Osteocyte (in vitro differentiated cells): ENCODE data around the gene RFWD3. TPM values are rescaled to one million over a fixed set of nuclear protein-coding genes. Genes with fewer than 3 reads are reported as not detected.
A peak's percentile ranks its signal among the peaks of the same experiment; 100 is the strongest.

ENCODE experiments used
- DNase-seq: peaks from one replicate; pipeline ENCODE4 v3.0.0; 2021; ENCODE audit warnings: mixed read lengths; ENCODE audit not compliant: unreplicated experiment; ENCODE audit errors: extremely low spot score
- H3K27ac Mint-ChIP-seq: one replicate; pipeline ENCODE4 v1.8.0; 2021; ENCODE audit warnings: mild to moderate bottlenecking, mixed read lengths; ENCODE audit not compliant: unreplicated experiment
- H3K27me3 Mint-ChIP-seq: one replicate; pipeline ENCODE4 v1.8.0; 2021; ENCODE audit warnings: mixed read lengths; ENCODE audit not compliant: unreplicated experiment
- H3K36me3 Mint-ChIP-seq: one replicate; pipeline ENCODE4 v1.8.0; 2021; ENCODE audit warnings: mixed read lengths; ENCODE audit not compliant: unreplicated experiment
- H3K4me1 Mint-ChIP-seq: one replicate; pipeline ENCODE4 v1.8.0; 2021; ENCODE audit warnings: mixed read lengths; ENCODE audit not compliant: unreplicated experiment
- H3K4me3 Mint-ChIP-seq: one replicate; pipeline ENCODE4 v1.8.0; 2021; ENCODE audit warnings: mild to moderate bottlenecking, moderate library complexity, mixed read lengths; ENCODE audit not compliant: unreplicated experiment
- H3K9me3 Mint-ChIP-seq: one replicate; pipeline ENCODE4 v1.8.0; 2021; ENCODE audit warnings: mixed read lengths; ENCODE audit not compliant: unreplicated experiment
- CTCF ChIP-seq: fragments of 200-600 bp; sonication (generic); IDR thresholded peaks from 2 replicates; pipeline ENCODE4 v1.5.0; 2021; ENCODE audit warnings: antibody characterized with exemption, mild to moderate bottlenecking, moderate library complexity
- total RNA-seq: library from RNA; stranded (reverse); gene quantifications from 2 replicates; pipeline ENCODE4 v1.2.1, GENCODE V29; 2021

The RFWD3 gene
- total RNA-seq, 1 donor from 2014 or later: 30.7 TPM

- no peak for TF ChIP-seq CTCF
- Mint-ChIP-seq H3K4me1 (peaks cover 45% of the 10 kb centered on the region), H3K4me3 (no peak overlapping the region), H3K36me3 (peaks cover 2% of the 10 kb centered on the region), H3K27me3 (no peaks in the 10 kb centered on the region), H3K9me3 (no peaks in the 10 kb centered on the region), H3K27ac (peak overlapping the region; percentile 89)
- no peak for DNase-seq
These were observed 83.7 kb downstream of the RFWD3 start for GRCh38 chr16:74582970-74583369.

GRCh38 chr16:74580833-74581232 is 85.8 kb downstream of the RFWD3 start:
- H3K9me3 Mint-ChIP-seq: no peaks in the 10 kb centered on the region
- H3K27ac Mint-ChIP-seq: peak overlapping the region; percentile 16
- peaks cover 54% of the 10 kb centered on the region for H3K4me1 Mint-ChIP-seq
- H3K36me3 Mint-ChIP-seq: no peaks in the 10 kb centered on the region
- no peak for TF ChIP-seq CTCF
- H3K27me3 Mint-ChIP-seq: no peaks in the 10 kb centered on the region
- DNase-seq: no peak
- no peak overlapping the region for H3K4me3 Mint-ChIP-seq

GRCh38 chr16:74578838-74579237 is 87.8 kb downstream of the RFWD3 start:
- H3K36me3 Mint-ChIP-seq: no peaks in the 10 kb centered on the region
- no peak overlapping the region for H3K4me3 Mint-ChIP-seq
- no peaks in the 10 kb centered on the region for H3K27me3 Mint-ChIP-seq
- H3K9me3 Mint-ChIP-seq: no peaks in the 10 kb centered on the region
- peaks cover 57% of the 10 kb centered on the region for H3K4me1 Mint-ChIP-seq
- DNase-seq: no peak
- H3K27ac Mint-ChIP-seq: no peak overlapping the region
- no peak for TF ChIP-seq CTCF

- Mint-ChIP-seq H3K4me3 (no peak overlapping the region), H3K36me3 (no peaks in the 10 kb centered on the region), H3K27ac (peak overlapping the region; percentile 27), H3K27me3 (no peaks in the 10 kb centered on the region), H3K4me1 (peaks cover 55% of the 10 kb centered on the region), H3K9me3 (no peaks in the 10 kb centered on the region)
- no peak for DNase-seq
- TF ChIP-seq CTCF: no peak
These were observed 88.2 kb downstream of the RFWD3 start for GRCh38 chr16:74578433-74578832.

- H3K4me3 Mint-ChIP-seq: no peak overlapping the region
- DNase-seq: no peak
- no peaks in the 10 kb centered on the region for H3K27me3 Mint-ChIP-seq
- peaks cover 51% of the 10 kb centered on the region for H3K4me1 Mint-ChIP-seq
- TF ChIP-seq CTCF: no peak
- no peaks in the 10 kb centered on the region for H3K36me3 Mint-ChIP-seq
- no peaks in the 10 kb centered on the region for H3K9me3 Mint-ChIP-seq
- H3K27ac Mint-ChIP-seq: peak overlapping the region; percentile 27
These were observed 88.8 kb downstream of the RFWD3 start for GRCh38 chr16:74577882-74578366.
